Fibroblast of skin of scalp (primary cell): Measurements from ENCODE around the gene XPR1. TPM values are rescaled to one million over a fixed set of nuclear protein-coding genes. Genes with fewer than 3 reads are reported as not detected.

Experiments
- DNase-seq: peaks from one replicate; pipeline ENCODE4 v3.0.0-alpha.2; 2013
- polyA plus RNA-seq, 2 experiments: library from polyadenylated mRNA; unstranded; fragments of 120-200 nt; gene quantifications; one replicate each; pipeline ENCODE4 v1.2.1, GENCODE V29; 2013; ENCODE audit not compliant: insufficient read length in 2 of 2

The XPR1 gene
- polyA plus RNA-seq (2013, experiment 1 of 2; ENCODE audit: insufficient read length), result 15.2 TPM
- polyA plus RNA-seq (2013, experiment 2 of 2; ENCODE audit: insufficient read length), result 16.5 TPM

DNA sequence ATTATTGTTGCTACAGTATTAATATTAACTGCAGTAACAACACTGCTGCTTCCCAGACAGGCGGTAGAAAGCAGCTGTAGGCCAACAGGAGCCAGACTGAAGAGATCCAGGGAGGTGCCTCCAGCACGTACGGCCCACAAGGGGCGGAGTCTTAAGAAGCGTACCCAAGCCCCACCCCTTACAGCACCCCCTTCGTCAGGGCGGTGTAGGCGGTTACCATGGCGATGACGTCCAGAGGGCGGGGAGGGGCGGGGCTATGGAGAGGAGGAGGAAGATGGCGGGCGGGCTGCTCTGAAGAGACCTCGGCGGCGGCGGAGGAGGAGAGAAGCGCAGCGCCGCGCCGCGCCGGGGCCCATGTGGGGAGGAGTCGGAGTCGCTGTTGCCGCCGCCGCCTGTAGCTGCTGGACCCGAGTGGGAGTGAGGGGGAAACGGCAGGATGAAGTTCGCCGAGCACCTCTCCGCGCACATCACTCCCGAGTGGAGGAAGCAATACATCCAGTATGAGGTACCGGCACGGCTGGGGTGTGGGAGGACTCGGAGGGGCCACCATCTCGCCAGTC, at the start of gene XPR1:
Gene XPR1 (plus strand): TSS at position 257 of the 560 bp plus-strand sequence. CDS start 180 bp downstream, at position 437.
- DNase-seq, result peak; percentile 99

DNA sequence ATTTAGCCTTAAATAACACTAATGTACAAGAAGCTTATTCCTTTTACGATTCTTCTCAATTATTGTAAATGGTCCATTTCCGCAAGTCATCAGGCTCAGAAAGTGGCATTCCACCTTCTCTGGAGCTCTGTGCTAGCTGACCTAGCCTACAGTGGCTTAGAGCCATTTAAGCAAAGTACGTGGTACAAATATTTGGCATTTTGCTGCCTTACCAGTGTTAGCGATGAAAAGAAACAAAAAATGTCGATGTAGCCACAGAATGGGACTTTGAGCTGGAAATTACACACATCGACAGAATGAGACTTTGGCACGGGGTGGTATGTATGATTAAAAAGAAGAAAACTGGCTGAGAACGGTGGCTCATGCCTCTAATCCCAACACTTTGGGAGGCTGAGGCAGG, 47.0 kb upstream of the XPR1 start:
- no peak for DNase-seq

DNA sequence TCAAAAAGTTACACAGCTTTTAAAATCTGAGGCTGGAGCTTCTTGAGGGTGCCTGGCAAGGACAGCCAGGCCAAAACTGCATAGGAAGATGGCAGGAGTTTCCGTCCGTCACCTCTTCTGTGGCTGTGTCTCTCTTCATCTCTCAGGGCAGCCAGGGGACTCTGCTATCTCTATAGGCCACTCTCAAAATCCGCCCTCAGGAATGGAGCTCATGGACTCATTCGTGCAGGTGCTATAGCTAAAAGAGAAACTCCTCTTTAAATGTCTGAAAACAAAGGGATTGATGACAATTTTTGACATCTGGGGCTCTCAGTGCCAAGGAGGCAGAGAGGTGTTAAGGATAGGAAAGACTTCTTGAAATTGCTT, 45.8 kb upstream of the XPR1 start:
- no peak for DNase-seq

DNA sequence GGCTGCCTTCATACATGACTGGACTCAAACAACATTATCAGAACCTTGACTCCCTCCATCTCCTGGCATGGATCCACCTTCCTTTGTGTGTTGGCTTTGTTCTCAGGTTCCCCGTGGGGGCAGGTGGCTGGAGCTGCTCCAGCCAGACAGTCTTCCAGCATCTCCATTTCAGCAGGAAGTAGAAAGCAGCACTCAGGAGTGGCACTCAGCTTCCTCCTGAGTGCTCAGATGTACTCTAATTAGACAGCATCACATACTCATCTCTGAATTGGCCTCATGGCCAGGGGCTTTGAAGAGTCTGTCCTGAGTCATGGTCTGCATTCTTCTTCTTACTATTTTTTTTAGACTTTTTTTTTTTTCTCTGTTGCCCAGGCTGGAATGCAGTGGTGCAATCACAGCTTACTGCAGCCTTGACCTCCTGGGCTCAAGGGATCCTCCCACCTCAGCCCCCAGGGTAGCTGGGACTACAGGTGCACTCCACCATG, 45.1 kb upstream of the XPR1 start:
- DNase-seq, result peak; percentile 68

DNA sequence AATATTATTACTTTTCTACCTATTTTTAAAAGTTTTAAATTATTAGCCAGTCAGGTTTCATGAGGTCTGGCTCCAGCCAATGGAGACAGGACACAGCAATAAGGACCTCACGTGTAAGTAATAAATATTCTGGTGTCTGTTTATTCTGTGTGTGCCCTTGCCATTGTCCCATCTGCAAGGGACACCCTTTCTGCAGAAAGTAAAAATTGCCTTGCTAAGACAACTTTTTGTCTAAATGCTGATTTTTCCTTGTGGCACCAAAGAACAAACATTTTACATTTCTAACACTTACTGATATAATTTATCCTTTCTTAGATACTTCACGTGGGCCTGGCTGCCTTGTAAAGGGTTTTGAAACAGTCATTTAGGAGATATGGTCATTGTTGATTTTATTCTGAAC, 43.7 kb upstream of the XPR1 start:
- DNase-seq, result no peak

DNA sequence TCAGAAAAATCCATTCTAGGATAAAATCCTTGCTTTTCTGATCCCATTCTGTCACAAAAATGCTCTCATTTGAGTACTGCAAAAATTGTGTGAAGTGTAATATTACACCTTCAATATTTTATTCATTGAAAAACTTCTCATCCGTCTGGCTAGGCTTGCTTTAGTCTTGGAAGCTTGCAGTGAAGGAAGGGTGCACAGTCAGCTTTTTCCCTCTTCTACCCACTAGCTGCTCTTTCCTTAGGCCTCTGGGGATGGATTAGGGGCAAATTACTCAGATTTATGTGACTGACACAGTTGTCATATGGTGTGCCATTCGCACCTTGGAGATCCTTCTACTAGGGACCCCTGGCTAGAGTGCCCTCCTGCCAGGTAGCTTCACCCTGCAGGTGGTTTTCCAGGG, 40.9 kb upstream of the XPR1 start:
- DNase-seq, result no peak

DNA sequence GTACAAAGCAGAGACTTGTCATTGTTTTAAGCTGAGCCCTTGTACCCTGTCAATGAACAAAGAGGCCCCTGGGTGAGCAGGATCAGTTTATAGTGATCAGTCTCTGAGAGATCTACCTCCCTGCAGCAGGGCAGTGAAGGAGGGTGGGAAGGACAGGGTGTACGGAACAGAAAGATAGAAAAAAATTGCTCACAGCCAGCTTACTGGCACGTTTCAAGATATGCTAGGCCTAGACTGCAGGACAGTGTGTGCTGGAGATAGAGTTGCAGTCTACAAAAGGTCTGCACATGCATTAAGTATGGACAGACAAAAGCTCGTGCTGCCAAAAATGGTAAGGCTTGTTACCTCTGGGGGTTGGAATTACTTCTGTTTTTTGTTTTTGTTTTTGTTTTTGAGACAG, 38.4 kb upstream of the XPR1 start:
- no peak for DNase-seq

DNA sequence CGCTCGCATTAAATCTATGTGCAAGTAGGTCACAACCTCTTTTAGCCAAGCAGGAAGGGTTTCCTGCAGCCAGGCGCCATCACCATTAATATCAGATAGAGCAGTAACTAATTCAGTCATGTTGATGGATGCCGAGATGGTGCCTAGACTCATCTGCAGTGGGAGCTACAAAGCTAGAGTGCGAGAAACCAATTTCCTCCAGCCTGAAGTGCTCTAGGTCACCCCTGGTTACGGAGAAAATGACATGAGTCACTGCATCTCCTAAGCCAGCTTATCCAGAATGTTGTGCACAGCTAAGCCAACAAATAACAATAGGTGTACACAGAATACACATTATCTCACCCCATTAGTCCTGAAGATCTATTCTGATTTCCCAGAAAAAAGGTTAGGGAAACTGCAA, 37.1 kb upstream of the XPR1 start:
- DNase-seq, result no peak

- DNase-seq, result no peak
These were observed 35.9 kb upstream of the XPR1 start for GRCh38 chr1:180595966-180596365.

- no peak for DNase-seq
These were observed 34.3 kb upstream of the XPR1 start for GRCh38 chr1:180597520-180597919.

- no peak for DNase-seq
These were observed 33.4 kb upstream of the XPR1 start for GRCh38 chr1:180598333-180598974.

DNA sequence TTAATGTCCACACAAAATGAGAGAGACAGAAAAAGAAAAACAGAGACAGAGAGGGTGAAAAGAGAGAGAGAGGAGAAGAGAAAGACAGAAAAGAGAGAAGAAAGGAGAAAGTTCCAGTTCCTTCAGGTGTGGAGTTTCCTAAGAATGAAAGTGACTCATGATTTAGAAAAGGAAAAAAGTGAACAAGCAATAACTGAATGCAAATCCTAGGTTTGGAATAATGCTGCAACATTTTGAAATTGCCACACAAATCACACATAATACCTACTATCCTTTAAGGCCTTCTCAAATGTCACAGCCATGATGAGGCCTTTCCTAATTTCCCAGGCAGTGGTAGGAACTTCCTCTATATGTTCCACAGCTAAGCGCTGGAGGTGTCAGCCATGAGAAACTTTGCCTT, 31.5 kb upstream of the XPR1 start:
- no peak for DNase-seq

- no peak for DNase-seq
These were observed 30.3 kb upstream of the XPR1 start for GRCh38 chr1:180601512-180601911.

DNA sequence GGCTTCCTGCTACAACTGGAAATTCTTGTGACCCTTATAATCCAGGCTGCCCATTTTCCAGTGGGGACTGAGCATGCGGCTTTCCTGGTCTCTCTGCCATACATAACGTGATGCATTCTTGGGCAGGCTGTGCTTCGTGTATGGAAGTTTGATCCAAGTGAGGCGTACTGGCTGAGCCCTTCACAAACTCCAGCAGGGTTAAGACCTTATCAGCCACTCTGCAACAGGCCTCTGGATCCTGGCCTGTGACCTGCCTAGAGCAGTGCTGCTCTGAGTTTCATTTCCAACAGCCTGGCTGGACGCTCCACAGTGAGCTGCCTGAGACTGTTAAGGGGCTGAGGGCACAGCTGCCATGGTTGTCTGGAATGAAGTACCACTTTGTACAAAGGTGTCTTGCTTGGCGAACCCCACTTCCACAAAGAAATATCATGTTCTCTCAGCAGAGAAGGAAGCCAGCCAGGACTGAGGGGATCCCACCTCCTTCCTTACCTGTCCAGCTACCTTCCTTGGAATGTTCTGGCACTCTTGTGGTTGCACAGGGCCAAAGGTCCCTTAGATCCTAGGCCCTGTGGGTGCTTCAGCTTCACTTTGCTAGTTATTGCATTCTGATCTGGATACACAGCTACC, 28.5 kb upstream of the XPR1 start:
- no peak for DNase-seq

DNA sequence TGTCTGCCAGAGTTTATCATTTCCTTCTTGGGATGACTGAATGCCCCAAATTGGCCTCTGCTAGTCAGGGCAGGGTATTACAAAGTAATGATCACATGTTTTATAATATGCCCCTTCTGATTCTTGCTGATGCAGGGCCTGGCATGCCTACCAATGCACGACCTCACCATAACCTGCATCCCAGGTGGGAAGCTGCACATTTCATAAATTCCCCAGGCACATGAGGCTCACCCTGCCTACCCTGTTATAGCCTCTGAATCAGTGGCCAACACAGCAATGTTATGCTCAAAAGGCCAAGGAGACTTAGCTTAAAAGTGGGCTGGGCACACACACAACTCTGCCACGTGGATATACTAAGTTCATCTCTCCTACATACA, 28.0 kb upstream of the XPR1 start:
- no peak for DNase-seq

GRCh38 chr1:180606155-180606554, 25.7 kb upstream of the XPR1 start:
- no peak for DNase-seq

GRCh38 chr1:180609643-180610555, 21.9 kb upstream of the XPR1 start:
- no peak for DNase-seq

DNA sequence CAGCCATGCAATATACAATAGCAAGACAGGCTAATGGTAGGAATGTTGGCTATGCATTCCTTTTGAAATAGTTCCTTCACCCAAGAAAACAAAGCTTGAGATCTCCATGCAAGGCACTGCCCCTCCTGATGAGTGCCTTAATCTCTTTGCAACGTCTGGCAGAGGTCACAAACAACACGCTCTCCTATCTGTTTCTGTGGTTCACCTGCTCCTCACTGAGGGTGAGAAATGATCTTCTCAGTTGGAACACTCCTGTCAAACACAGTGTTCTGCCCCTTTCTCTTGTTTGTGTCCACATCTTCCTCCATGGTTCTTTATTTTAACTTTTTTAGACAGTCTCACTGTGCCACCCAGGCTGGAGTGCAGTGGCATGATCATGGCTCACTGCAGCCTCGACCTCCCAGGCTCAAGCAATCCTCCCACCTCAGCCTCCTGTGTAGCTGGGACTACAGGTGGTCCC, 21.2 kb upstream of the XPR1 start:
- DNase-seq, result peak; percentile 45

DNA sequence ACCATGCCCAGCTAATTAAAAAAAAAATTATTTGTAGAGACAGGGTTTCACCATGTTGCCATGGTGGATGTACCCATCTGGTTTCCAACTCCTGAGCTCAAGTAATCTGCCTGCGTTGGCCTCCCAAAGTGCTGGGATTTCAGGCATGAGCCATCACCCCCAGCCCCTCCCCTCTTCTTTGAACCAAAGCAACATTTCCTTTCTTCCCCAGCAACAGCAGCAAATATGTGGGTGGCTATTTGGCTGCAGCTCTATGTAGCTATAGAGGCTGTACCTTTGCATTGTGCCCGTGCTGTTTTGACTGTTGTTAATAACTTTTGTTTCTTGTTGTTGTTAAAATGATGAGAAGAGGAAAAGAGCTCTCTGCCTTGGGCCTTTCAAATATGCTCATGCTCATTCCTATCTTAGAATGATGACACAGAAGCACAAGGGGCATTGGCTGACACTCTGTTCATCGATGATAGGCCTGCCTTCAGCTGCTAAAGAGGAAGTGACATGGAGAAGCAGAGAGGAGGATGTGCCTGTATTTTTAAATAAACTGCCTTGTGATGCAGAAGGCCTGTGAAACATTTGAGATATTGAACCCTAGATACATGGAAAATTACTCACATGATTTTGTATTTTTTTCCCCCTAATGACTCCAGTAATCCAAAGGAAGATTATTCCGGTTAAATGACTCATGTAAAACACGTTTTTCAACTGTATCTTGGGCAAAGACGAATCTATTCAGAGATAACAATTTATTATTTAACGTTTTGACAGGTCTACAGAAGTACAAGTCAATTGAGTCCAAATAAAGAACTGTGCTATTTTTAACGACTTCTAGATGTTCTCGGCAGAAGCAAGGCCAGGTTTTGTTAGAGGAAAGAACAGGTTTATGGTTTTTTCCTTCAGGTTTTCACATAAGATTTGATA, 20.5 kb upstream of the XPR1 start:
- DNase-seq, result no peak

DNA sequence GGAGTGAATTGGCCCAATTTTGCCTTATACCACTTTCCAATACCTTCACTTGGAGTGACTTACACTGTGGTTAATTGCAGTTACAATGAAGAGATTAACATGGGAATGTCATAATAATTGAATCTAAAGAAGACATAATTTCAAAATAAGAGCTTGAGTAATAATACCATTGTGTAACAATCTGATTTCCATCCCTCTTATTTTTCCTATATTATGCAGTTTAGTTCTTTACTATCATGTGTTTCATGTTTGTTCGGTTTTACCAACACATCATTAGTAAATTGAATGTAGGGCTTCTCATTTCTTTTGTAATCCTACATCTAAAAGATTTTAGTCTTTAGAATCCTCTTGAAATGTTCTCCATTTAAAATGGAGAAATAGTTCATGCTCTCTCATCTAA, 19.2 kb upstream of the XPR1 start:
- no peak for DNase-seq

DNA sequence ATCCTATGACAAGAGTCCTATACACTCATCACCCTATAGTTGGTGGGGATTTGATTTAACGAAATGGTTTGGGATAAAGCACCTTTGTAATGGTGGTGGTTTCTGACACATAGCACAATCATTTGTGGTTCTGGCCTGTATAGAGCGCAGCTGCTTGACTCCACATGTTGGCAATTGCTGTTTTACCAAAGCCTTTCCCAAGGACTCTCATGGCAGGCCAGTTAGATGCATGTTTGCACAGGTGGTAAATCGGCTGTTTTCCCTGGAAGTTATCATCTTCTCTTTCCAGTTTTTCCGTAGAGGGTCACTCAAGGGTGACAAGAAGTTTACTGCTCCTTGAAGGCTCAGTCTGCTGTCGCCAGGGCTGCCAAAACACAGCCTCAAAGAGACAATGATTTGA, 17.1 kb upstream of the XPR1 start:
- DNase-seq, result no peak
